Measurements from ENCODE around the gene DNAL1. TPM values are rescaled to one million over a fixed set of nuclear protein-coding genes. Genes with fewer than 3 reads are reported as not detected.

DNAL1 gene
- total RNA-seq, 1 experiment from 2014 or later, result 14.3 TPM

DNA sequence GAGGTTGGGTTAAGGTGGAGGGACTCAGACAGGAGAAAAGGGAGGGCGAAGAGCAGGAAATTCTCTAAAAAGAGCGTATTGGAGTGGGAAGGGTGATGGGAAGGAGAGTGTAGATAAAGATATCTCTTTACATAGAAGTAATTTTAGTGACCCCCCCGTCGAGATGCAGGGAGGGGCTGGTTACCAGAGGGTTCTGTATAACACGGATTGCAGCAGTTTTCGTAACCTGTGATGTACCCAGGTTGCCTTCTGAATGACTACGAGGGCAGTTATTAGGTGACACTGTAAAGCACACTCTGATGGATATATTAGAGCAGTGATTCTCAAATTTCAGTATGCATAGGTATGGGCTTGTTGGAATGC lies 443 bp downstream of the DNAL1 start:
- Mint-ChIP-seq H3K4me1 (peaks cover 19% of the 10 kb centered on the region), H3K9me3 (no peaks in the 10 kb centered on the region), H3K4me3 (peak overlapping the region; percentile 95), H3K27ac (peak overlapping the region; percentile 81), H3K27me3 (ENCODE audit: low read depth) (no peaks in the 10 kb centered on the region), H3K36me3 (no peaks in the 10 kb centered on the region)
- ATAC-seq, result no peak
- TF ChIP-seq MAX (CRISPR knock-in tag; IDR thresholded peaks at IDR 0.05) (no peak), MYBL2 (CRISPR knock-in tag; IDR thresholded peaks at IDR 0.05) (no peak), JAZF1 (CRISPR knock-in tag; IDR thresholded peaks at IDR 0.05) (no peak), ATF1 (CRISPR knock-in tag; IDR thresholded peaks at IDR 0.05) (no peak), GRHL2 (CRISPR knock-in tag; IDR thresholded peaks at IDR 0.05; ENCODE audit: insufficient replicate concordance, severe bottlenecking) (no peak), FOXP4 (CRISPR knock-in tag; IDR thresholded peaks at IDR 0.05) (no peak), PRRX2 (CRISPR knock-in tag; IDR thresholded peaks at IDR 0.05) (no peak), RELA (CRISPR knock-in tag; IDR thresholded peaks at IDR 0.05; ENCODE audit: borderline replicate concordance) (no peak), FOXJ3 (CRISPR knock-in tag; IDR thresholded peaks at IDR 0.05; ENCODE audit: borderline replicate concordance) (no peak), ZNF396 (CRISPR knock-in tag; IDR thresholded peaks at IDR 0.05; ENCODE audit: borderline replicate concordance) (no peak), NR2C2 (CRISPR knock-in tag; IDR thresholded peaks at IDR 0.05) (no peak), RORB (CRISPR knock-in tag; IDR thresholded peaks at IDR 0.05) (no peak), CBFB (CRISPR knock-in tag; IDR thresholded peaks at IDR 0.05; ENCODE audit: low read depth) (no peak), ETV6 (CRISPR knock-in tag; IDR thresholded peaks at IDR 0.05) (no peak)
- TF ChIP-seq, protein P1, sequence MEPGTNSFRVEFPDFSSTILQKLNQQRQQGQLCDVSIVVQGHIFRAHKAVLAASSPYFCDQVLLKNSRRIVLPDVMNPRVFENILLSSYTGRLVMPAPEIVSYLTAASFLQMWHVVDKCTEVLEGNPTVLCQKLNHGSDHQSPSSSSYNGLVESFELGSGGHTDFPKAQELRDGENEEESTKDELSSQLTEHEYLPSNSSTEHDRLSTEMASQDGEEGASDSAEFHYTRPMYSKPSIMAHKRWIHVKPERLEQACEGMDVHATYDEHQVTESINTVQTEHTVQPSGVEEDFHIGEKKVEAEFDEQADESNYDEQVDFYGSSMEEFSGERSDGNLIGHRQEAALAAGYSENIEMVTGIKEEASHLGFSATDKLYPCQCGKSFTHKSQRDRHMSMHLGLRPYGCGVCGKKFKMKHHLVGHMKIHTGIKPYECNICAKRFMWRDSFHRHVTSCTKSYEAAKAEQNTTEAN (CRISPR knock-in tag; IDR thresholded peaks at IDR 0.05), result no peak
- TF ChIP-seq, protein P2, sequence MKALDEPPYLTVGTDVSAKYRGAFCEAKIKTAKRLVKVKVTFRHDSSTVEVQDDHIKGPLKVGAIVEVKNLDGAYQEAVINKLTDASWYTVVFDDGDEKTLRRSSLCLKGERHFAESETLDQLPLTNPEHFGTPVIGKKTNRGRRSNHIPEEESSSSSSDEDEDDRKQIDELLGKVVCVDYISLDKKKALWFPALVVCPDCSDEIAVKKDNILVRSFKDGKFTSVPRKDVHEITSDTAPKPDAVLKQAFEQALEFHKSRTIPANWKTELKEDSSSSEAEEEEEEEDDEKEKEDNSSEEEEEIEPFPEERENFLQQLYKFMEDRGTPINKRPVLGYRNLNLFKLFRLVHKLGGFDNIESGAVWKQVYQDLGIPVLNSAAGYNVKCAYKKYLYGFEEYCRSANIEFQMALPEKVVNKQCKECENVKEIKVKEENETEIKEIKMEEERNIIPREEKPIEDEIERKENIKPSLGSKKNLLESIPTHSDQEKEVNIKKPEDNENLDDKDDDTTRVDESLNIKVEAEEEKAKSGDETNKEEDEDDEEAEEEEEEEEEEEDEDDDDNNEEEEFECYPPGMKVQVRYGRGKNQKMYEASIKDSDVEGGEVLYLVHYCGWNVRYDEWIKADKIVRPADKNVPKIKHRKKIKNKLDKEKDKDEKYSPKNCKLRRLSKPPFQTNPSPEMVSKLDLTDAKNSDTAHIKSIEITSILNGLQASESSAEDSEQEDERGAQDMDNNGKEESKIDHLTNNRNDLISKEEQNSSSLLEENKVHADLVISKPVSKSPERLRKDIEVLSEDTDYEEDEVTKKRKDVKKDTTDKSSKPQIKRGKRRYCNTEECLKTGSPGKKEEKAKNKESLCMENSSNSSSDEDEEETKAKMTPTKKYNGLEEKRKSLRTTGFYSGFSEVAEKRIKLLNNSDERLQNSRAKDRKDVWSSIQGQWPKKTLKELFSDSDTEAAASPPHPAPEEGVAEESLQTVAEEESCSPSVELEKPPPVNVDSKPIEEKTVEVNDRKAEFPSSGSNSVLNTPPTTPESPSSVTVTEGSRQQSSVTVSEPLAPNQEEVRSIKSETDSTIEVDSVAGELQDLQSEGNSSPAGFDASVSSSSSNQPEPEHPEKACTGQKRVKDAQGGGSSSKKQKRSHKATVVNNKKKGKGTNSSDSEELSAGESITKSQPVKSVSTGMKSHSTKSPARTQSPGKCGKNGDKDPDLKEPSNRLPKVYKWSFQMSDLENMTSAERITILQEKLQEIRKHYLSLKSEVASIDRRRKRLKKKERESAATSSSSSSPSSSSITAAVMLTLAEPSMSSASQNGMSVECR (CRISPR knock-in tag; IDR thresholded peaks at IDR 0.05; ENCODE audit: borderline replicate concordance), result no peak
- TF ChIP-seq, protein P3, sequence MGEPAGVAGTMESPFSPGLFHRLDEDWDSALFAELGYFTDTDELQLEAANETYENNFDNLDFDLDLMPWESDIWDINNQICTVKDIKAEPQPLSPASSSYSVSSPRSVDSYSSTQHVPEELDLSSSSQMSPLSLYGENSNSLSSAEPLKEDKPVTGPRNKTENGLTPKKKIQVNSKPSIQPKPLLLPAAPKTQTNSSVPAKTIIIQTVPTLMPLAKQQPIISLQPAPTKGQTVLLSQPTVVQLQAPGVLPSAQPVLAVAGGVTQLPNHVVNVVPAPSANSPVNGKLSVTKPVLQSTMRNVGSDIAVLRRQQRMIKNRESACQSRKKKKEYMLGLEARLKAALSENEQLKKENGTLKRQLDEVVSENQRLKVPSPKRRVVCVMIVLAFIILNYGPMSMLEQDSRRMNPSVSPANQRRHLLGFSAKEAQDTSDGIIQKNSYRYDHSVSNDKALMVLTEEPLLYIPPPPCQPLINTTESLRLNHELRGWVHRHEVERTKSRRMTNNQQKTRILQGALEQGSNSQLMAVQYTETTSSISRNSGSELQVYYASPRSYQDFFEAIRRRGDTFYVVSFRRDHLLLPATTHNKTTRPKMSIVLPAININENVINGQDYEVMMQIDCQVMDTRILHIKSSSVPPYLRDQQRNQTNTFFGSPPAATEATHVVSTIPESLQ (CRISPR knock-in tag; IDR thresholded peaks at IDR 0.05), result no peak
- TF ChIP-seq, protein P4, sequence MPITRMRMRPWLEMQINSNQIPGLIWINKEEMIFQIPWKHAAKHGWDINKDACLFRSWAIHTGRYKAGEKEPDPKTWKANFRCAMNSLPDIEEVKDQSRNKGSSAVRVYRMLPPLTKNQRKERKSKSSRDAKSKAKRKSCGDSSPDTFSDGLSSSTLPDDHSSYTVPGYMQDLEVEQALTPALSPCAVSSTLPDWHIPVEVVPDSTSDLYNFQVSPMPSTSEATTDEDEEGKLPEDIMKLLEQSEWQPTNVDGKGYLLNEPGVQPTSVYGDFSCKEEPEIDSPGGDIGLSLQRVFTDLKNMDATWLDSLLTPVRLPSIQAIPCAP (CRISPR knock-in tag; IDR thresholded peaks at IDR 0.05), result no peak
- TF ChIP-seq, protein P5, sequence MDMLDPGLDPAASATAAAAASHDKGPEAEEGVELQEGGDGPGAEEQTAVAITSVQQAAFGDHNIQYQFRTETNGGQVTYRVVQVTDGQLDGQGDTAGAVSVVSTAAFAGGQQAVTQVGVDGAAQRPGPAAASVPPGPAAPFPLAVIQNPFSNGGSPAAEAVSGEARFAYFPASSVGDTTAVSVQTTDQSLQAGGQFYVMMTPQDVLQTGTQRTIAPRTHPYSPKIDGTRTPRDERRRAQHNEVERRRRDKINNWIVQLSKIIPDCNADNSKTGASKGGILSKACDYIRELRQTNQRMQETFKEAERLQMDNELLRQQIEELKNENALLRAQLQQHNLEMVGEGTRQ (CRISPR knock-in tag; IDR thresholded peaks at IDR 0.05), result no peak
- CTCF ChIA-PET, result interaction anchor here (0.9 kb wide), 1 partner anchor 84 kb away, joined by 3 read pairs; no protein-coding TSS in a partner anchor
- POLR2A ChIA-PET, result interaction anchor here (0.6 to 1.4 kb wide), 2 partner anchors 10 to 11 kb away, joined by 3 to 5 read pairs; no protein-coding TSS in a partner anchor
- DNase-seq (ENCODE audit: low spot score), result no peak
